ENCODE data around the gene HSPB1.
A peak's percentile ranks its signal among the peaks of the same experiment; 100 is the strongest.

The HSPB1 gene

DNA sequence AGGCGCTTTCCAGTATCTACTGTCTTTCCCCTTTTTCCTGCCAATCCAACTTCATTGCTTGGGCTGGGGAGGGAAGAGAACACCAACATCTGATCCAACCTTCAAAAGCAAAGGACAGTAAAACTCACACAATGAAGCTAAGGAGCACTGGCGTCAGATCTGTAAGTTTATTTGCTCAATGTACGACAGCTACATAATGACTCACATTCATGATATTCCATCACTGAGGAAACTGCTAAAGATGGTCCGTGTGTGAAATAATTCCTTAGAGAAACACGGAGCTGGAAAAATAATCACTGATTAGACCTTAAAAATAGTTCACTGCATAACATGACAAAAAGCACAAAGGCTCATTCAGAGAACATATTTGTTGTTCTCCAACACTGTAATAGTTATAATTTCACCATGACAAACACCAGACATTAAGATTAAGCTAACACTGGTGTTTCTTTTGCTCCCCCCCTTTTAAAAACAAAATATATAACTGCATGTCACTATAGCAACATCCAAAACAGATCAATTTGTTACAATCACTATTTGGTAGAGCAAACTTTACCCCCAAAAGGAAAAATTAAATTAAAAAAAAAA is 24.3 kb downstream of the HSPB1 start:
- Histone ChIP-seq H3K9me3 (ENCODE audit: insufficient read depth, low read length, severe bottlenecking) (no peaks in the 10 kb centered on the region), H3K4me1 (ENCODE audit: insufficient read depth, low read length) (peaks cover 12% of the 10 kb centered on the region), H3K27ac (ENCODE audit: low read length) (no peak overlapping the region), H3K27me3 (ENCODE audit: insufficient read depth, low read length, poor library complexity) (no peaks in the 10 kb centered on the region), H2AFZ (ENCODE audit: low read depth, low read length) (no peak overlapping the region), H3K4me2 (ENCODE audit: insufficient read depth, low read length) (no peak overlapping the region), H3K4me3 (ENCODE audit: low read depth in 1 of 2, low read length in 2 of 2) (no peak overlapping the region), H3K36me3 (ENCODE audit: insufficient read depth, low read length) (peaks cover 74% of the 10 kb centered on the region), H3K79me2 (ENCODE audit: insufficient read depth, low read length) (peaks cover 62% of the 10 kb centered on the region), H3K9ac (ENCODE audit: low read depth, low read length) (no peak overlapping the region), H4K20me1 (ENCODE audit: insufficient read depth, low read length) (peaks cover 60% of the 10 kb centered on the region)
- DNase-seq (no peak), ATAC-seq (ENCODE audit: insufficient read depth, low read depth) (no peak)
- TF ChIP-seq EZH2 (IDR thresholded peaks at IDR 0.05; ENCODE audit: borderline replicate concordance, low read depth, low read length, severe bottlenecking), result no peak
- TF ChIP-seq CTCF (IDR thresholded peaks at IDR 0.05; ENCODE audit: borderline replicate concordance, extremely low read depth, low read length, poor library complexity, severe bottlenecking), result no peak

- H2AFZ ChIP-seq (ENCODE audit: low read depth, low read length), result no peak overlapping the region
- ATAC-seq (ENCODE audit: insufficient read depth, low read depth), result peak; percentile 84
- no peak overlapping the region for H3K27ac ChIP-seq (ENCODE audit: low read length)
- no peaks in the 10 kb centered on the region for H3K9me3 ChIP-seq (ENCODE audit: insufficient read depth, low read length, severe bottlenecking)
- H3K27me3 ChIP-seq (ENCODE audit: insufficient read depth, low read length, poor library complexity), result no peaks in the 10 kb centered on the region
- TF ChIP-seq CTCF (IDR thresholded peaks at IDR 0.05; ENCODE audit: borderline replicate concordance, extremely low read depth, low read length, poor library complexity, severe bottlenecking), result no peak
- peaks cover 67% of the 10 kb centered on the region for H4K20me1 ChIP-seq (ENCODE audit: insufficient read depth, low read length)
- DNase-seq, result peak; percentile 37
- peaks cover 12% of the 10 kb centered on the region for H3K4me1 ChIP-seq (ENCODE audit: insufficient read depth, low read length)
- no peak overlapping the region for H3K9ac ChIP-seq (ENCODE audit: low read depth, low read length)
- peaks cover 71% of the 10 kb centered on the region for H3K79me2 ChIP-seq (ENCODE audit: insufficient read depth, low read length)
- no peak overlapping the region for H3K4me2 ChIP-seq (ENCODE audit: insufficient read depth, low read length)
- H3K4me3 ChIP-seq (ENCODE audit: low read depth in 1 of 2, low read length in 2 of 2), result no peak overlapping the region
- peaks cover 76% of the 10 kb centered on the region for H3K36me3 ChIP-seq (ENCODE audit: insufficient read depth, low read length)
These were observed 25.1 kb downstream of the HSPB1 start for GRCh38 chr7:76327610-76328009.

DNA sequence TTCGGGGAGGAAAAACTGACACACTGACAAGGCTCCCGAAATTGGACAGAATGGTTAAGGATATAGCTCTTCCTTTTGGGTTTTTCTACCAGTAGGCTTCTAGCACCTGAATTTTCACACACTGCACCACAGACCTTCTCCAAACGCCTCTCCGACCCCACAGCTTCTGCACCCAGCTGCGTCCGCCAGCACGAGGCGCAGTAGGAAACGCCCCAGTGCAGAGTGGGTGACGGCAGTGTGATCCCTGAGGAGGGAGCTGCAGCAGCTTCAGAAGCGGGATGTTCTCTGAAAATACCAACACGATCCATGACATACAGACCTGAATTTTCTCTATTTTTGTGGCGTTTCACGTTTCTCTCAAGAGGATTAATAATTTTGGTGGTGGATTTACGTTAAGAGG is 25.9 kb downstream of the HSPB1 start:
- Histone ChIP-seq H3K27me3 (ENCODE audit: insufficient read depth, low read length, poor library complexity) (no peaks in the 10 kb centered on the region), H3K9me3 (ENCODE audit: insufficient read depth, low read length, severe bottlenecking) (no peaks in the 10 kb centered on the region), H3K4me3 (ENCODE audit: low read depth in 1 of 2, low read length in 2 of 2) (no peak overlapping the region), H3K4me1 (ENCODE audit: insufficient read depth, low read length) (peaks cover 12% of the 10 kb centered on the region), H4K20me1 (ENCODE audit: insufficient read depth, low read length) (peaks cover 71% of the 10 kb centered on the region), H3K36me3 (ENCODE audit: insufficient read depth, low read length) (peaks cover 79% of the 10 kb centered on the region), H3K9ac (ENCODE audit: low read depth, low read length) (no peak overlapping the region), H2AFZ (ENCODE audit: low read depth, low read length) (no peak overlapping the region), H3K27ac (ENCODE audit: low read length) (no peak overlapping the region), H3K4me2 (ENCODE audit: insufficient read depth, low read length) (no peak overlapping the region), H3K79me2 (ENCODE audit: insufficient read depth, low read length) (peaks cover 79% of the 10 kb centered on the region)
- DNase-seq, result no peak
- ATAC-seq (ENCODE audit: insufficient read depth, low read depth), result no peak
- no peak for TF ChIP-seq CTCF (IDR thresholded peaks at IDR 0.05; ENCODE audit: borderline replicate concordance, extremely low read depth, low read length, poor library complexity, severe bottlenecking)
- TF ChIP-seq EZH2 (IDR thresholded peaks at IDR 0.05; ENCODE audit: borderline replicate concordance, low read depth, low read length, severe bottlenecking), result no peak

DNA sequence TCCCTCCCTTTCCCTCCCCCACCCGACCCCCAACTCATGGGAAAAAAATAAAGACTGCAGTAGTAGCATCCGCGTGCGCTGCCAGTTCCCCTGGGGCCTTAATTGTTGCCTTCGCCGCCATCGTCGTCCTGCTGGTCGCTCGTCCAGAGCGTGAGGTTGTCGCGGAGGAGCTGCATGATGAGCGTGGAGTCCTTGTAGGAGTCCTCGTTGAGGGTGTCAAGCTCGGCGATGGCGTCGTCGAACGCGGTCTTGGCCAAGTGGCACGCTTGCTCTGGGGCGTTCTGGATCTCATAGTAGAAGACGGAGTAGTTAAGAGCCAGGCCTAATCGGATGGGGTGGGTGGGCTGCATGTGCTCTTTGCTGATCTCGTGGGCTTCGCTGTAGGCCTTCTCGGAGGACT is 27.0 kb downstream of the HSPB1 start:
- H3K9ac ChIP-seq (ENCODE audit: low read depth, low read length), result no peak overlapping the region
- H3K36me3 ChIP-seq (ENCODE audit: insufficient read depth, low read length), result peaks cover 84% of the 10 kb centered on the region
- no peak overlapping the region for H3K4me2 ChIP-seq (ENCODE audit: insufficient read depth, low read length)
- H3K27ac ChIP-seq (ENCODE audit: low read length), result no peak overlapping the region
- H3K9me3 ChIP-seq (ENCODE audit: insufficient read depth, low read length, severe bottlenecking), result no peaks in the 10 kb centered on the region
- H4K20me1 ChIP-seq (ENCODE audit: insufficient read depth, low read length), result peaks cover 80% of the 10 kb centered on the region
- peaks cover 12% of the 10 kb centered on the region for H3K4me1 ChIP-seq (ENCODE audit: insufficient read depth, low read length)
- no peak for TF ChIP-seq CTCF (IDR thresholded peaks at IDR 0.05; ENCODE audit: borderline replicate concordance, extremely low read depth, low read length, poor library complexity, severe bottlenecking)
- TF ChIP-seq EZH2 (IDR thresholded peaks at IDR 0.05; ENCODE audit: borderline replicate concordance, low read depth, low read length, severe bottlenecking), result no peak
- no peak overlapping the region for H2AFZ ChIP-seq (ENCODE audit: low read depth, low read length)
- no peaks in the 10 kb centered on the region for H3K27me3 ChIP-seq (ENCODE audit: insufficient read depth, low read length, poor library complexity)
- no peak for DNase-seq
- peaks cover 89% of the 10 kb centered on the region for H3K79me2 ChIP-seq (ENCODE audit: insufficient read depth, low read length)
- H3K4me3 ChIP-seq (ENCODE audit: low read depth in 1 of 2, low read length in 2 of 2), result no peak overlapping the region
- no peak for ATAC-seq (ENCODE audit: insufficient read depth, low read depth)

All from DND-41 (cell line).